Urinary bladder (tissue), 4 donors: ENCODE results near the gene ASPDH. TPM values are rescaled to one million over a fixed set of nuclear protein-coding genes. Genes with fewer than 3 reads are reported as not detected.

ENCODE experiments used
- DNase-seq: peaks from one replicate; pipeline ENCODE4 v3.0.0-alpha.2; 2015; ENCODE audit errors: extremely low spot score
- H3K27ac ChIP-seq: one replicate; pipeline ENCODE4 v1.5.1; 2013; ENCODE audit warnings: low read depth, mild to moderate bottlenecking, moderate library complexity
- H3K36me3 ChIP-seq: one replicate; pipeline ENCODE4 v1.6.1; 2013; ENCODE audit warnings: mild to moderate bottlenecking, moderate library complexity; ENCODE audit not compliant: insufficient read depth
- H3K4me1 ChIP-seq: one replicate; pipeline ENCODE4 v1.6.1; 2013; ENCODE audit warnings: mild to moderate bottlenecking, moderate library complexity; ENCODE audit not compliant: insufficient read depth
- H3K4me3 ChIP-seq: one replicate; pipeline ENCODE4 v1.5.1; 2013; ENCODE audit warnings: low read depth, low read length
- WGBS: extraction: QIAGEN DNeasy Blood & Tissue Kit; methylation state at CpG from one replicate; pipeline ENCODE4 v1.1.7; 2013; 5-methylcytosine and 5-hydroxymethylcytosine counted together
- polyA plus RNA-seq: library from polyadenylated mRNA; stranded (reverse); fragments of 200-250 nt; gene quantifications from one replicate; pipeline ENCODE4 v1.2.3, GENCODE V29; 2013
- total RNA-seq: library from RNA; depleted of rRNA; stranded (reverse); fragments of >200 nt; gene quantifications from one replicate; pipeline ENCODE4 v1.2.3, GENCODE V29; 2014
- donor health status: healthy with polysubstance abuse.
- donor health status: healthy.

ASPDH gene
- total and polyA plus RNA-seq, 2 donors = not detected

DNA sequence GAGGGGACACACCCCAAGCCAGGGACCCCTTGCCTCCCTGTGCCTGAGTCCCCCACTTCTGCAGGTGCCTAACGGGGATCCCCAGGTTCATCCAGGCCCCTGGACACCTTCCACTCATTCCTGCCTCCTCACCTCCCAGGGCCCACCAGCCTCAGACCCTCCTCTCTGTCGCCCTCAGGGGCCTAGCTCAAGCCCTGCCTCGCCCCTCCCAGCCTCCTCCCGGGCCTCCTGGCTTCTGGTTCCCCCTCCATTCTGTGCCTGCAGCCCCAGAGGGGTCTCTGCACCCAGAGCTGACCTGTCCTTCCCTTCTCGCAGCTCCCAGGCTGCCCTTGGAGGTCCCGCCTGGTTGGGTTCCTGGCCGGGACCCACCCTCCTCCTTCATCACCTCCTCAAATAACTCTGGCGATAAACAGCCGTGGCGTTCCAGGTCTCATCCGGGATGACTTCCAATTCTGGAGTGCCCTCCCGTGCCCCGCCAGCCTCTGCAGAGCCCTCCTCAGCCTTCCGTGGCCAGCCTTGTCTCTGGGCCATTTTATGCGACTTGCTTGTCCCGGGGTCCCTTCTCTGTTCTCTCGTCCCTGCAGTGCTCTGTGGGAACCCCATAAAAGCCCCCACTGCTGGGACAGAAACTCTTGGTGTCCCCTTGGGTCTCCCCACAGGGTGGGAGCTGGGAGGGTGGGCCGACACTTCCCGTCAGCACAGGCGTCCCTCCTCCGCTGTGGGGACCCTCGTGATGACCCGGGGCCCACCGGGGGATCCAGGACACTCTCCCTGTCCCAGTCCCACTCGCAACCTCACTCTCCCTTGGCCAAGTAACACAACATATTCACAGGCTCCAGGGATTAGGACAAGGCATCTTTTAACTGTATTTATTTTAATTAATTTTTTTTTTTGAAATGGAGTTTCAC lies 11.9 kb downstream of the ASPDH start:
- 57% methylated on average over 25 of the region's 25 CpGs for WGBS
- H3K36me3 ChIP-seq = no peaks in the 10 kb centered on the region
- no peak overlapping the region for H3K4me3 ChIP-seq
- H3K4me1 ChIP-seq = no peaks in the 10 kb centered on the region
- no peak for DNase-seq
- H3K27ac ChIP-seq = no peak overlapping the region

- H3K4me3 ChIP-seq = no peak overlapping the region
- no peaks in the 10 kb centered on the region for H3K36me3 ChIP-seq
- WGBS = 64% methylated on average over 12 of the region's 12 CpGs
- no peaks in the 10 kb centered on the region for H3K4me1 ChIP-seq
- H3K27ac ChIP-seq = no peak overlapping the region
- DNase-seq = no peak
Measured at GRCh38 chr19:50501186-50501567, 12.5 kb downstream of the ASPDH start.

- Histone ChIP-seq H3K4me3 (no peak overlapping the region), H3K4me1 (no peaks in the 10 kb centered on the region), H3K36me3 (no peaks in the 10 kb centered on the region), H3K27ac (no peak overlapping the region)
- WGBS = 50% methylated on average over 10 of the region's 10 CpGs
- DNase-seq = no peak
Measured at GRCh38 chr19:50500753-50501151, 13.0 kb downstream of the ASPDH start.

GRCh38 chr19:50500060-50500752 lies 13.5 kb downstream of the ASPDH start:
- Histone ChIP-seq H3K36me3 (no peaks in the 10 kb centered on the region), H3K4me3 (no peak overlapping the region), H3K27ac (no peak overlapping the region), H3K4me1 (no peaks in the 10 kb centered on the region)
- no peak for DNase-seq
- WGBS = 27% methylated on average over 27 of the region's 27 CpGs

- Histone ChIP-seq H3K36me3 (no peaks in the 10 kb centered on the region), H3K4me1 (no peaks in the 10 kb centered on the region), H3K4me3 (no peak overlapping the region), H3K27ac (no peak overlapping the region)
- no peak for DNase-seq
- WGBS = 75% methylated on average over 11 of the region's 11 CpGs
Measured at GRCh38 chr19:50498219-50499056, 15.3 kb downstream of the ASPDH start.

DNA sequence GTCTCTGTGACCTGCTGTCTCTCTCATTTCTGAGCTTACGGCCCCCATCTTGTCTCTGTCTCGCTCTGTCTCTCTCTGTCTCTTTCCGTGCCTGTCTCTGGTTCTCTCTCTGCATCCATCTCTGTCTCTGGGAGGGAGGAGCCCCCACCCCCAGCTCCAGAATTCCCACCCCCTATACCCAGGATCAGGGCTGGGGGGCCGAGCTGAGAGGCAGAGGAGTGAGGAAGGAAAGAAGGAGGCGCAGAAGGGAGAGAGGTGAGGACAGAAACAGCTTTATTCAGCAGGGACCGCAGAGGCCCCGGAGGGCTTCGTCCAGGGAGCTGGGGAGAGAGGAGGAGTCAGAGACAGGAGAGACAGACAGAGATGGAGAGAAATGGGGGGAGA lies 16.7 kb downstream of the ASPDH start:
- Histone ChIP-seq H3K4me3 (no peak overlapping the region), H3K4me1 (no peaks in the 10 kb centered on the region), H3K27ac (no peak overlapping the region), H3K36me3 (no peaks in the 10 kb centered on the region)
- WGBS = 65% methylated on average over 8 of the region's 8 CpGs
- DNase-seq = no peak

DNA sequence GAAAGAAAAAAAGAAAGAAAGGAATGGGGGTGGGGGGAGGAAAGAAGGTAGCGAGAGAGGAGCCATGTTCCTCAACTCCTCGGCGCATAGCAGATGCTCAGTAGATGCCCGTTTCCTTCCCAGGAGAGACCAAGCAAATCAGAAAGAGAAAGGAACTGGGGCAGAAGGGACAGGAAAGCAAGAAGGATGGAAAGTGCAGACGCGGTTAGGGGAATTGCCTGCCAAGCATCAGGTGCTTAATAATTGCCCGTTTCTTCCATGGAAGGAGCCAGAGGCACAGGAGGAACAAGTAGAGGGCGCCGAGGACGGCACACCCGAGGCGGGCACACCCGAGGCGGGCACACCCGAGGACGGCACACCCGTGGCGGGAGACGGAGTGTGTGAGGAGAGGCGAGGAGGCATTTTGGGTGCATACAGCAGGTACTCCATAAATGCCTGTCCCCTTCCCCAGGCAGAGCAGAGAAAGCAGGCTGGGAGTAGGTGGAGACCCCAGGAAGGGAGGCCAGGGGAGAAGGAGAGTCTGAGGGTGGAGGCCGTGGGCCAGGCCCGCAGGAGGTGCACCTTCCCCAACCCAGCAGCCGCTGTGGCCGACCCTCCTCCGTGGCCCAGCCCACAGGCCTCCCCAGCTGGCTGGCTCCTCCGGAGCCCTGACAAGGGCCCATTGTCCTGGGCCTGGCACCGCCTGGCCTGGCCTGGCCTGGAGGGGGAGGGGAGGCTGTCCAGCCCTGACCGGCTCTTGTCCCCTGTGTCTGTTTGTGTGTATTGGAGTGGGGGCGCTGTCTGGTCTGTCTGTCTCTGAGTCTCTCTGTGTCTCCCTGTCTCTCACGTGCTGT lies 17.3 kb downstream of the ASPDH start:
- 68% methylated on average over 30 of the region's 30 CpGs for WGBS
- H3K4me3 ChIP-seq = no peak overlapping the region
- no peak overlapping the region for H3K27ac ChIP-seq
- no peak for DNase-seq
- no peaks in the 10 kb centered on the region for H3K4me1 ChIP-seq
- no peaks in the 10 kb centered on the region for H3K36me3 ChIP-seq

DNA sequence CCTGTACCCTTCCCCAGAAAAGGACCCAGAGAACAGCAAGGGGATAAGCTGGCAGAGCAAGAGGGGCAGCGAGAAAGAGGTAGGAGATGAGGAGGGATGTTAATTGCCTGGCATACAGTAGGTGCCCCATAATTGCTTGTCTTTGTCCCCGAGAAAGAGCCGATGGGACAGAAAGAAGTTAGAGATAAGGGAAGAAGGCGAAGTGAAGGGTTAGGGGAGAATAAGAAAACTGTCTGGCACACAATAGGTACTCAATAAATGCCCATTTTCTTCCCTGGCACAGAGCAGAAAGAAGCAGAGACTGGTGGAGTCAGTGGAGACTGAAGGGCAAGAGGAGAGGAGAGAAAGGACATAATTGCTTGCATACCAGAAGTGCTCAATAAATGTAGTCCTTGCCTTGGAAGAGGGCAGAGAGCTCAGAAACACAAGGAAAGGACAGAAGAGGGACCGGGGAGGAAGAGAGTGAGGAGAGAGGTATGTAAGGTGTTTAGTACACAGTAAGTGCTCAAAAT lies 18.6 kb downstream of the ASPDH start:
- WGBS = 85% methylated on average over 5 of the region's 5 CpGs
- H3K4me1 ChIP-seq = no peaks in the 10 kb centered on the region
- DNase-seq = no peak
- H3K4me3 ChIP-seq = no peak overlapping the region
- no peak overlapping the region for H3K27ac ChIP-seq
- no peaks in the 10 kb centered on the region for H3K36me3 ChIP-seq

DNA sequence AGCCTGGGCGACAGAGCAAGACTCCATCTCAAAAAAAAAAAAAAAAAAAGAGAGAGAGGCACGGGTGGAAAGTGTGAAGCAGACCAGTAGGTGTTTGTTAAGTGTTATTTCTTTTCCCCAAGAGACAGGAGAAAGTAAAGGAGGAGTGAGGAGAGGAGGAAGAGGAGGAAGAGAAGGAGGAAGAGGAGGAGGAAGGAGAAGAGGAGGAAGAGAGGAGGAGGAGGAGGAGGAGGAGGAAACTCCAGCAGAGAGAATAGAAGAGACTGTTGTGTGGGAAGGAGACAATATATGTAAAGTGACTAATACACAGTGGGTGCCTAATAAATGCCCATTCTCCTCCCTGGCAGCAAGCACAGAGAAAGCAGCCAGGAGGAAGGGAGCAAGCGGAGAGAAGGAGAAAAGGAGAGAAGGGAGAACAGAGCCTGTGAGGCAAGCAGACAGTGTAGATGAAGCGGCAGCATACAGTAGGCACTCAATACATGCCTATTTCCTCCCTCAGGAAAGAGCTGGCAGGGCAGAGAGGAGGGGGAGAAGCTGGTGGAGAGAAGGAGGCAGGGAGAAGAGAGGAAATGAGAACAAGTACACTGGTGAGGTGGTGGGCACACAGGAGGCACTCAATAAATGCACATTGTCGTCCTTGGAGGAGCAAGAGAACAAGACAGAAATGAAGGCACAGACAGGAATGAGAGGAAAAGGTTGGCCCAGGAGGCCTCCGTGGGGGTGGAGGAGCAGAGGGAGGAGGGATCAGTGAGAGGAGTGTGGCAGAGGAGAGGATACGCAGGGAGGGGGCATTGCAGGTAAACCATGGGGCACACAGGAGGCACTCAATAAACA lies 19.3 kb downstream of the ASPDH start:
- Histone ChIP-seq H3K4me1 (no peaks in the 10 kb centered on the region), H3K27ac (no peak overlapping the region), H3K36me3 (no peaks in the 10 kb centered on the region), H3K4me3 (no peak overlapping the region)
- 68% methylated on average over 7 of the region's 7 CpGs for WGBS
- no peak for DNase-seq

DNA sequence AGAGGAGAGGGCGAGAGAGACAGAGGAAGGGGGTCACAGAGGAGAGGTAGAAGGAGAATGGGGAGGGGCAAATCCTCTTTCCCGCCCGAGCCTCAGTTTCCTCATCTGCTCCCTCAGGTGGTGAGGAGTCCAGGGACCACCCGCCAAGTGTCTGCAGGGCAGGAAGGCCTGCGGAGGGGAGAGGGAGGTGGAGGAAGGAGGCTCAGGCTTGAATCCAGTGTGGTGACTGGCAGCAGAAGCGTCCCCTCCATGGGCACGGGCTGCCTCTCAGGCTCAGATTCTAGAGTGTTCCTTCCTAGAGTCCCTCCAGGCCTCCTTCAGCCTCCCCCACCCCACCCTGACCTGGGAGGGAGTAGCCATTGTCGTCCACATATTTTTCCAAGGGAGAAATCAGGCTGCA lies 20.5 kb downstream of the ASPDH start:
- no peak overlapping the region for H3K27ac ChIP-seq
- H3K4me3 ChIP-seq = no peak overlapping the region
- DNase-seq = no peak
- 54% methylated on average over 8 of the region's 8 CpGs for WGBS
- H3K4me1 ChIP-seq = no peaks in the 10 kb centered on the region
- H3K36me3 ChIP-seq = no peaks in the 10 kb centered on the region

- Histone ChIP-seq H3K4me1 (no peaks in the 10 kb centered on the region), H3K36me3 (no peaks in the 10 kb centered on the region), H3K27ac (no peak overlapping the region), H3K4me3 (no peak overlapping the region)
- DNase-seq = no peak
- WGBS = 7% methylated on average over 9 of the region's 12 CpGs
Measured at GRCh38 chr19:50492303-50493052, 21.2 kb downstream of the ASPDH start.
